Transverse colon (tissue), 4 donors: ENCODE results near the gene PGD.

Source experiments
- CTCF ChIP-seq, 5 experiments: fragments of 200-600 bp in 3 of 5; fragments of 450-650 bp in 2 of 5; sonication (generic) in 3 of 5; IDR thresholded peaks; 1 replicate in 2 of 5; 2 replicates in 3 of 5; pipeline ENCODE4 v1.5.1; 2016 to 2017; ENCODE audit warnings: antibody characterized with exemption in 5 of 5, inconsistent platforms in 3 of 5, mild to moderate bottlenecking in 2 of 5, moderate library complexity in 1 of 5
- EP300 ChIP-seq: sonication (generic); formaldehyde crosslinking; IDR thresholded peaks from one replicate; pipeline ENCODE4 v1.6.1; 2017; ENCODE audit warnings: antibody characterized with exemption, low read depth
- POLR2AphosphoS5 ChIP-seq, 3 donors: sonication (generic); formaldehyde crosslinking; IDR thresholded peaks; one replicate each; pipeline ENCODE4 v1.6.1; 2016; ENCODE audit warnings: antibody characterized with exemption in 3 of 3

- TF ChIP-seq CTCF (IDR thresholded peaks at IDR 0.05) (no peak), EP300 (no peak), POLR2AphosphoS5 (IDR thresholded peaks at IDR 0.05) (no peak)
Measured at GRCh38 chr1:10402729-10403274, 3.9 kb downstream of the PGD start.
